SKM-1 treated with dmso at 0.1 percent for 144 hours (cell line): ENCODE measurements around the gene DCAF8L2.
"Not testable (repeated sequence)": the region's sequence is repeated elsewhere in the genome, so short reads cannot be mapped to it uniquely, and the experiment has no call there.

Experiments
- DNase-seq: peaks from one replicate; lab custom pipeline; 2025; ENCODE audit not compliant: unreplicated experiment; lab: John Stamatoyannopoulos, UW

DCAF8L2 gene

DNA sequence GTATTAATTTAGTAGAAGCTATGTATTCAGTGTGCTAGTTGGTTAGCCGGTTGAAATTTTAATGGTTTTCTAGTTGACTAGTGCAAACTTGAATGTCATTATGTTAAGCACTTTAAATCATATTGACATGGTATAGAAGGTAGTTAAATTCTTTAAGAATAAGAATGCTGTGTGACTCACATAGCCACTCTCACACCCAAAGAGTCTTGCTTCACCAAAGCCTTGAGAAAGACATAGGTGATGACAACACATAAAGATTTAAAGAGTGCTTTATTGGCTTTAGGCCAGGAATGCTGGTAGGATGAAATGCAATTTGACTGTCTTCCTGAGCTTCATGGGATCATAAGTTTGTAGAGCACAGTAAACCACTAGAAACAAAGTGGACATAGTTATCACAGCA, 85.3 kb downstream of the DCAF8L2 start:
- no peak for DNase-seq

DNA sequence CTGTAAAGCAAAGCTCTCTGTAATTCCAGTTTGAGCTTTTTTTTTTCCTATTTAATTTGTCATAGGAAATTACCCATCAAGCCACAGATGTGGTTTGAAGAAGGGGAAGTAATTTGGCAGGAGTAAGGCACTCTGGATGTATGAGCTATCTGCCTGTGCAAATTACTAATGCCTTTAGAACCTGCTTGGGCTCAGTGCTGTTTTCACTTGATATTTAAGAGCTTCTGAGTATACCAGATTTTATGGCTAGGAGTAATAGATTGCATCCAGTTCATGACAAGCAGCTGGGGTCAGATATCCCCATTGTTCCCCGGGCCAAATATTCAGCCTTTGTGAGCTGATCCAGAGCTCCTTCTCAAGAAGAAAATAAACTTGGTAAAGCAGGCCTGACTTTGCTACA, 89.1 kb downstream of the DCAF8L2 start:
- DNase-seq: peak; percentile 0

GRCh38 chrX:27680726-27681125, 90.6 kb downstream of the DCAF8L2 start:
- no peak for DNase-seq

GRCh38 chrX:27683566-27684208, 93.5 kb downstream of the DCAF8L2 start:
- not testable (repeated sequence) for DNase-seq

DNA sequence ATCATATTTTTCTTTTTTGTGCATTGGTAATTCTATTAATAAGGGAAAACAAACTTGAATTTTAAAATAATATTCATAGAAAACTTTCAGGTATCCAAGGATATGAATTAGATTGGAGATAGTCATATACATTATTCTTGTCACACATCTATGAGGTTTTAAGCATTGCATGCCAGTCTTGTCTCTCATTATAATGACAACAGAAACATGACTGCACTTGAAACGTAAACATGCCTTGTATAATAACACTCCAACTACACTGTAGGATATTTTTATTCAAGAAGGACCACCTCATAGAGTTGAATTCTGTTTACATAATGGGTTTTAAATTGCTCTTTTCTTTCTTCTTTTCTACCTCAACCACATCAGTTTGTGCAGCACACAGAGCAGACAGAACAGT, 104.5 kb downstream of the DCAF8L2 start:
- no peak for DNase-seq

DNA sequence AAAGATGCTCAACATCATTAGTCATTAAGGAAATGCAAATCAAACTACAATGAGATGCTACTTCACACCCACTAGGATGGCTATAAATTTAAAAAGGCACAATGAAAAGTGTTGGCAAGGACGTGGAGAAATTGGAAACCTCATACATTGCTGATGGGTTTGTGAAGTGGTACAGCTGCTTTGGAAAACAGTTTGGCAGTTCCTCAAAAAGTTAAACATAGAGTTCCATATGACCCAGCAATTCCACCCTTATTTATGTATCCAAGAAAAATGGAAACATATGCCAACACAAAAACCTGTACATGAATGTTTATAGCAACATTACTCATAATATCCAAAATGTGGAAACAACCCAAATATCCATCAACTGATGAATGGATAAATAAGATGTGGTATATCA, 116.4 kb downstream of the DCAF8L2 start:
- no peak for DNase-seq

DNA sequence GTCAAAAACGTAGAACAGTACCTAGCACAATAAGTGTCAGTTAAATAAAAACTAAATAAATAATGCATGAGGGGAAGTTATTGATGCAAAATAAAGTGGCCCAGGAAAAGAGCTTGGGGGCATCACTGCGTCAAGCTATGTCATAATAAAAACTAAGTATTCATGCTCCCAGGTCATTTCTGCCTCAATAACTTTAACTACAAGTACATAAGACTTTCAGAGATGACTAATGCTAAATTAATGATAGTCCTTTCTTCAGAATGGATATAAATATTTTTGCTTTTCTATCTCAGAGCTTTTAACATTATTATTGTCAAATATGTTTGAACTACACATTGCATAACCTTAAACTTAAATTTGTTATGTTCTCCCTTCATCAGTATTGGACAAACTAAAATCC, 125.5 kb downstream of the DCAF8L2 start:
- DNase-seq: no peak

DNA sequence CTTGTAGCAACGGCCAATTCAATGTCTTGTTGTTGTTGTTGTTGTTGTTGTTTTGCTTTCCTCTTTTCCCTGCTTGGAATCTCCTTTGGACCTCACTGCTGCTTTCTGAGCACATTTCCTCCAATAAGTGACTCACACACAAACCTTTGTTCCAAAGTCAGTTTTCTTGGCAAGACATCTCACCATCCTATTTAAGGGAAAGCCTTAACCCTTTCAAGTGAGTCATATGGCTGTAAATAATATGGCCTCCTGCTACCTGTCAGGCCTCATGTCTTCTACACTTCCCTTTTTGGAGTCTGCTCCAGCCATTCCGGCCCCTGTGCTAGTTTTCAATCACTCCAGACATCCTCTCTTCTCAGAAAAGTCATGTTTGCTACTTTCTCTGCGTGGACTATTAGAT, 138.1 kb downstream of the DCAF8L2 start:
- no peak for DNase-seq

DNA sequence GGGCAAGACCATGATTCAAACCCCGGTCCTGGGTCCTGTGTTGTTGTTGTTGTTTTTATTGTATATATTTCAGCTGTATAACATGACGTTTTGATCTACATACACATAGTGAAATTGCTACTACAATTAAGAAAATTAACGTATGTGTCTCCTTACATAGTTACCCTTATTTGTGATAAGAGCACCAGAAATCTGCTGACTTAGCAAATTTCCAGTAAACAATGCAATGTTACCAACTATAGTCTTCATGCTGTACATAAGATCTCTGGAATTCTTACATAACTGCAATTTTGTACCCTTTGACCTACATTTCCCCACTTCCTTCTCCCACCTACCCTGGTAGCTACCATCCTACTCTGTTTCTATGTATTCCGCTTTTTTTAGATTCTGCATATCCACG, 141.8 kb downstream of the DCAF8L2 start:
- no peak for DNase-seq

DNA sequence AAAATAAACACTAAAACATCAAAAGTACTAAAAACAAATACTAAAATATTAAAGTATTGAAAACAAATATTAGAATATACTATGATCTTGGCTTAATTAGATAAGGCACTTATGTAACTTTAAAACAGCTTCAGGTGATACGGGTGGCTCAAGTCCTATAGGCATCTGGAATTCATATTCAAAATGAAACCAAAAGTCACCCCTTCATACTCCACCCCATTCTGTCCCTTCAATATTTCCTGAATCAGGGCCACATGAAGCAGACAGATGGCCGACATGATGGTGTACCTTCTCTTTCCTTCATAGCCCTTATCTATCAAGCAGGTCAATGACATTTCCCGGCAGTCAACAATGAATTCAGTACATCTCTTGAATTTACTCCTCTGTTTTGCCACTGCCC, 145.8 kb downstream of the DCAF8L2 start:
- DNase-seq: no peak

- no peak for DNase-seq
Observed at GRCh38 chrX:27740933-27741332, 150.8 kb downstream of the DCAF8L2 start.

DNA sequence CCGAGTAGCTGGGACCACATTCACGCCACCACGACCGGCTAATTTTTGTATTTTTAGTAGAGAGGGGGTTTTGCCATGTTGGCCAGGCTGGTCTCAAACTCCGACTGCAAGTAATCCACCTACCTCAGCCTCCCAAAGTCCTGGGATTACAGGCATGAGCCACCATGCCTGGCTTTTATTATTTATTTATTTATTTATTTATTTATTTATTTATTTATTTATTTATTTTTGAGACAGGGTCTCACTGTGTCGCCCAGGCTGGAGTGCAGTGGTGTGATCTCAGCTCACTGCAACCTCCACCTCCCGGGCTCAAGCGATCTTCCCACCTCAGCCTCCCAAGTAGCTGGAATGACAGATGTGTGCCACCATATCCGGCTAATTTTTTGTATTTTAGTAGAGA, 153.4 kb downstream of the DCAF8L2 start:
- DNase-seq: not testable (repeated sequence)

DNA sequence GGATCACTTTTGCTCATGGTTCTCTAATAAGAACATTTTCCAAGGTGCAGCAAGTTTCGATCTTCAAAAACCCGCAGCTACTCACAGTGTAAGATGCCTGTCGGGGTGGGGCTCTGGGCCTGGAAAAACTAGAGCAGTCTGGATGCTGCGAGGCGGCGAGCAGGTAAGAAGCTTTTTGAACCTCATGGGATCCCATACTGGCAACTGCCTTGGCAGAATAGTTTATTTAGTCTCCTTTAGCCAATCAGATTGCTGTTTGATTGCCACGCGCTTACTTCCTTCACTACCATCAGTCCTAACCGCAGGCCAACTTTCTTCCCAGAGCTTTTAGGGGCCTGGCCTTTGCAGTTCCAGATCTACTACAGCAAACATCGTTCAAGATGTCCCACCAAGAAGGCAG, 156.4 kb downstream of the DCAF8L2 start:
- no peak for DNase-seq

DNA sequence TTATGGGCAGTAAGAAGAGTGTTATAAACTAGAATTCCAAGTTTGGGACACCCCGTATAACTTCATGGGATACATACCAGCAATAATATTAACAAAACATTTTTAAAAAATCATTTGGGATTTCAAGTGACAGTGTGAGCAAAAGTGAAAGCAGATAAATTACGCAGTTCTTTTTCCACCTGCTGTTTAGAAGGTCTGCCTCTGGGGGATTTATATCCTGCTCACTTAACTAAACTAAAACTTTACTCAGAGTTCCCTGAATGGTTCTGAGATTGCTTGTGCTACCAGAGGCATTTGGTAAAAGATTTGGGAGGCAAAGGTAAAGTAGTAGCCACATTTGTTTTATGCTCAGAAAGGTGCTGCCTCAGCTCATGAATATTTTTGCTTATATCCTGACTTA, 160.2 kb downstream of the DCAF8L2 start:
- not testable (repeated sequence) for DNase-seq

- no peak for DNase-seq
Observed at GRCh38 chrX:27751976-27752375, 161.8 kb downstream of the DCAF8L2 start.

DNA sequence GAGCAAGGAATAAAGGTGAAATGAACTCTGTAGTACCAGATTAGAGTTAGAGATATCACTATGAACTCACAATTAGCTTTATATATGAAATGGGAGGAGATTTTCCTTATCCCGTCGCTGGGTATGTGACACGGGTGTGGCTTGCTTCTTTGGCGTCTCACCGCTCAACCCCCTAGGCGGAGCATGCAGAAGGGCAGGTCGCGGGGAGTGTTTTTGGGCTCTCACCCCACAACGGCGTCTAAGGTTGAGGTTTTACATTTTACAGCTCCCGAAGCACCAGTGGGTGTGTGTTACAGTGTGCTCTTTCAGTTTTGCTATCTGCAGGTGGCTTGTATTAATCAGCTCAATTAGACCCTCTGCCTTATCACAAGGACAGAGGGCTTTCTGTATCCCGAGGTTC, 175.6 kb downstream of the DCAF8L2 start:
- no peak for DNase-seq

- DNase-seq: no peak
Observed at GRCh38 chrX:27767387-27767786, 177.2 kb downstream of the DCAF8L2 start.

- no peak for DNase-seq
Observed at GRCh38 chrX:27775984-27776383, 185.8 kb downstream of the DCAF8L2 start.

- no peak for DNase-seq
Observed at GRCh38 chrX:27796640-27797257, 206.6 kb downstream of the DCAF8L2 start.

- no peak for DNase-seq
Observed at GRCh38 chrX:27797575-27797974, 207.4 kb downstream of the DCAF8L2 start.
